ENCODE results near the gene CAPN15. TPM values are rescaled to one million over a fixed set of nuclear protein-coding genes. Genes with fewer than 3 reads are reported as not detected.

Gene CAPN15
- total RNA-seq, 6 donors from 2014 or later: 27.3 to 84.5 (median 66.1) TPM

- no peak overlapping the region for H3K4me3 ChIP-seq
- no peaks in the 10 kb centered on the region for H3K9me3 ChIP-seq
- WGBS, 2 donors: 77 to 78% methylated on average over 6 of the region's 6 CpGs
- ATAC-seq (ENCODE audit: low FRiP score in 2 of 2) (no peak), DNase-seq (no peak)
- H3K36me3 ChIP-seq: peaks cover 0 to 26% (median 9%) of the 10 kb centered on the region in 4 donors
- no peaks in the 10 kb centered on the region for H3K4me1 ChIP-seq
- no peaks in the 10 kb centered on the region for H3K27me3 ChIP-seq
- TF ChIP-seq POLR2AphosphoS5 (IDR thresholded peaks at IDR 0.05) (no peak), POLR2A (IDR thresholded peaks at IDR 0.05) (no peak), EP300 (IDR thresholded peaks at IDR 0.05) (no peak)
- TF ChIP-seq, protein P1, sequence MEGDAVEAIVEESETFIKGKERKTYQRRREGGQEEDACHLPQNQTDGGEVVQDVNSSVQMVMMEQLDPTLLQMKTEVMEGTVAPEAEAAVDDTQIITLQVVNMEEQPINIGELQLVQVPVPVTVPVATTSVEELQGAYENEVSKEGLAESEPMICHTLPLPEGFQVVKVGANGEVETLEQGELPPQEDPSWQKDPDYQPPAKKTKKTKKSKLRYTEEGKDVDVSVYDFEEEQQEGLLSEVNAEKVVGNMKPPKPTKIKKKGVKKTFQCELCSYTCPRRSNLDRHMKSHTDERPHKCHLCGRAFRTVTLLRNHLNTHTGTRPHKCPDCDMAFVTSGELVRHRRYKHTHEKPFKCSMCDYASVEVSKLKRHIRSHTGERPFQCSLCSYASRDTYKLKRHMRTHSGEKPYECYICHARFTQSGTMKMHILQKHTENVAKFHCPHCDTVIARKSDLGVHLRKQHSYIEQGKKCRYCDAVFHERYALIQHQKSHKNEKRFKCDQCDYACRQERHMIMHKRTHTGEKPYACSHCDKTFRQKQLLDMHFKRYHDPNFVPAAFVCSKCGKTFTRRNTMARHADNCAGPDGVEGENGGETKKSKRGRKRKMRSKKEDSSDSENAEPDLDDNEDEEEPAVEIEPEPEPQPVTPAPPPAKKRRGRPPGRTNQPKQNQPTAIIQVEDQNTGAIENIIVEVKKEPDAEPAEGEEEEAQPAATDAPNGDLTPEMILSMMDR (IDR thresholded peaks at IDR 0.05): no peak
- H3K27ac ChIP-seq: no peak overlapping the region
These were observed 19.5 kb upstream of the CAPN15 start for GRCh38 chr16:507996-508395.

- whole genome bisulfite sequencing, 2 donors: 79 to 85% methylated on average over 15 to 18 of the region's 18 CpGs
- no peak for TF ChIP-seq POLR2AphosphoS5 (IDR thresholded peaks at IDR 0.05)
- TF ChIP-seq, protein P1 (IDR thresholded peaks at IDR 0.05): no peak
- no peak for TF ChIP-seq EP300 (IDR thresholded peaks at IDR 0.05)
- no peak for TF ChIP-seq POLR2A (IDR thresholded peaks at IDR 0.05)
- H3K9me3 ChIP-seq: no peaks in the 10 kb centered on the region
- DNase-seq (peak in 1 of 2 donors; percentile 56), ATAC-seq (ENCODE audit: low FRiP score in 2 of 2) (no peak)
- peak overlapping the region in 1 of 4 donors; percentile 43 for H3K27ac ChIP-seq
- H3K4me3 ChIP-seq: no peak overlapping the region
- no peaks in the 10 kb centered on the region for H3K4me1 ChIP-seq
- peaks cover 0 to 28% (median 9%) of the 10 kb centered on the region in 4 donors for H3K36me3 ChIP-seq
- no peaks in the 10 kb centered on the region for H3K27me3 ChIP-seq
These were observed 18.4 kb upstream of the CAPN15 start for GRCh38 chr16:508884-509736.

- no peaks in the 10 kb centered on the region for H3K27me3 ChIP-seq
- H3K36me3 ChIP-seq: peaks cover 0 to 29% (median 17%) of the 10 kb centered on the region in 4 donors
- peak in 1 of 2 donors; percentile 73 for DNase-seq
- ATAC-seq (ENCODE audit: low FRiP score in 2 of 2): no peak
- no peak overlapping the region for H3K27ac ChIP-seq
- H3K9me3 ChIP-seq: no peaks in the 10 kb centered on the region
- H3K4me1 ChIP-seq: no peaks in the 10 kb centered on the region
- WGBS, 2 donors: 93 to 99% methylated on average over 20 to 33 of the region's 35 CpGs
- no peak overlapping the region for H3K4me3 ChIP-seq
- TF ChIP-seq POLR2AphosphoS5 (IDR thresholded peaks at IDR 0.05) (no peak), POLR2A (IDR thresholded peaks at IDR 0.05) (no peak), EP300 (IDR thresholded peaks at IDR 0.05) (no peak)
- TF ChIP-seq, protein P1 (IDR thresholded peaks at IDR 0.05): no peak
These were observed 17.3 kb upstream of the CAPN15 start for GRCh38 chr16:510066-510825.

DNA sequence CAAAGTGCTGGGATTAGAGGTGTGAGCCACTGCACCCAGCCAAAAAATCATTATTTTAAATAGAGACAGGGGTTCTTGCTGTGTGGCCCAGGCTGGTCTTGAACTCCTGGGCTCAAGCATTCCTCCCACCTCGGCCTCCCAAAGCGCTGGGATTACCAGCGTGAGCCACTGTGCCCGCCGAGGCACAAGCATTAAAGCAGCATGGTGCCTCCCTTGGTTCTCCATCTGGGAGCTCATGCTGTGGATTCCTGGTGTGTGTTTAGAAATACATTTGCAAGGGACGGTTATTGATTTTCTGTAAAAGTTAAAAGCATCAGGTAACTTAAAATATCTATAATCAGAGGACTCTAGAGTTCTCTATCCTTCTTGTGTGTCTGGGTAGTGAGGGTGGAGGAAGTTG, 14.7 kb upstream of the CAPN15 start:
- H3K9me3 ChIP-seq: no peaks in the 10 kb centered on the region
- H3K27me3 ChIP-seq: no peaks in the 10 kb centered on the region
- peaks cover 2 to 31% (median 24%) of the 10 kb centered on the region in 4 donors for H3K36me3 ChIP-seq
- no peak overlapping the region for H3K4me3 ChIP-seq
- TF ChIP-seq POLR2A (IDR thresholded peaks at IDR 0.05) (no peak), EP300 (IDR thresholded peaks at IDR 0.05) (no peak), POLR2AphosphoS5 (IDR thresholded peaks at IDR 0.05) (no peak)
- TF ChIP-seq, protein P1 (IDR thresholded peaks at IDR 0.05): no peak
- no peaks in the 10 kb centered on the region for H3K4me1 ChIP-seq
- DNase-seq: no peak
- ATAC-seq (ENCODE audit: low FRiP score in 2 of 2): no peak
- H3K27ac ChIP-seq: no peak overlapping the region
- 94 to 96% methylated on average over 4 to 6 of the region's 6 CpGs for WGBS, 2 donors
